ENCODE results near the gene TM4SF4. TPM values are rescaled to one million over a fixed set of nuclear protein-coding genes. Genes with fewer than 3 reads are reported as not detected.

Gene TM4SF4
- 27.9 to 41.0 TPM (median 35.9 TPM) in 5 replicates for total RNA-seq (2022; extraction: Qiagen RNA extraction)

GRCh38 chr3:149474250-149474817 is at the start of gene TM4SF4:
TM4SF4 (plus strand) TSS chr3:149474697; CDS start chr3:149474878, 181 bp downstream.

Other genes with a start within 250 kb of the TM4SF4 start
- 37.6 to 44.7 TPM (median 41.3 TPM) in 5 replicates for gene TM4SF18, start 141.1 kb upstream of the TM4SF4 start, total RNA-seq (2022; extraction: Qiagen RNA extraction)
- gene TM4SF1, start 97.0 kb upstream of the TM4SF4 start, total RNA-seq (2022; extraction: Qiagen RNA extraction), result 1,236 to 1,908 TPM (median 1,489 TPM) in 5 replicates
- 92.7 to 122 TPM (median 112 TPM) in 5 replicates for gene WWTR1, start 183.3 kb downstream of the TM4SF4 start, total RNA-seq (2022; extraction: Qiagen RNA extraction)